Natural killer cell treated with Interleukin-12 subunit alpha and Interleukin-12 subunit beta and Interleukin-15 and Interleukin-18, amount 100 ng/mL, for 72 hours (primary cell): ENCODE results near the gene RASA4B. TPM values are rescaled to one million over a fixed set of nuclear protein-coding genes. Genes with fewer than 3 reads are reported as not detected.
"Not testable (repeated sequence)": the region's sequence is repeated elsewhere in the genome, so short reads cannot be mapped to it uniquely, and the experiment has no call there.

Experiments
- ATAC-seq, 2 donors: fragments of 150-1000 bp; cut with Tn5 transposase in 1 of 2; sonication (Bioruptor Pico), chemical (Tn5 transposase) in 1 of 2; 2 replicates each; pipeline ENCODE4 v1.10.0; 2021
- DNase-seq: peaks from one replicate; pipeline ENCODE4 v3.0.0; 2022; ENCODE audit warnings: low spot score
- H3K27ac Mint-ChIP-seq, 2 donors: 1 replicate in 1 of 2; 2 replicates in 1 of 2; pipeline ENCODE4 v1.8.0; 2022; ENCODE audit warnings: mixed read lengths in 2 of 2, mild to moderate bottlenecking in 1 of 2, moderate library complexity in 1 of 2
- H3K27me3 Mint-ChIP-seq, 2 donors: 1 replicate in 1 of 2; 2 replicates in 1 of 2; pipeline ENCODE4 v1.8.0; 2022; ENCODE audit warnings: mixed read lengths in 2 of 2
- H3K36me3 Mint-ChIP-seq: one replicate; pipeline ENCODE4 v1.8.0; 2022; ENCODE audit warnings: mixed read lengths
- H3K4me1 Mint-ChIP-seq, 2 donors: 1 replicate in 1 of 2; 2 replicates in 1 of 2; pipeline ENCODE4 v1.8.0; 2022; ENCODE audit warnings: low read depth in 2 of 2, mixed read lengths in 2 of 2, mild to moderate bottlenecking in 1 of 2
- H3K4me3 Mint-ChIP-seq: one replicate; pipeline ENCODE4 v1.8.0; 2022; ENCODE audit warnings: mixed read lengths
- H3K9me3 Mint-ChIP-seq: 2 replicates; pipeline ENCODE4 v1.8.0; 2022; ENCODE audit warnings: mixed read lengths
- total RNA-seq, 2 donors: library from RNA; stranded (reverse); gene quantifications; one replicate each; pipeline ENCODE4 v1.2.3, GENCODE V29; 2022

RASA4B gene
- total RNA-seq, 2 donors from 2014 or later: 0.48 to 23.4 TPM

DNA sequence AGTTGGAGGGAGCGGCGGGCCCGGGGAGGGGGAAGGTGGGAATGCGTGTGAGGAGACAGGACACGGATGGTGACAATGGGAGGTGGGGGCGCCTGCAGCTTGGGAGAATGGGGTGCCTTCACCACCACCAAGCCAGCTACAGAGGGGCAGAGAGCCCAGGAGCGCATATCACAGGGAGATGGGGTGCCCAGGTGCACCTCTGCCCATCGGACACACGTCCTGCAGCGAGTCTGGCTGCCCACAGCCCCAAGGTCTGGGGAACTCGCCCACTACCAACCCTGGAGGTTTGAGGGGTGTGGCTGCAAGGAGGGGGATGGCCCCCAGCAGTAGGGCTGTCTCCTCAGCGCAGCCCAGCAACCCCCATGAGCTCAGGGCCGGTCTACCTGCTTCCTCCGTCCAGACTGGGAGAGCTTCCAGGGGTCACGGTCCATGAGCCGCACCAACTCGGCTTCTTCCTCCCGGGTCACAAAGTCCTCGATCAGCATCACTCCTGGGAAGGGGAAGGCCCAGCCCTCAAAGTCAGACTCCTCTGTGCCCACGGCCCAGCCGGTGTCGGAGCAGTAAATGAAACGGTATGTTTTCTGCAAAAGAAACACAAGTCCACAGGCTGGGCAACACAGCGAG lies 58.2 kb downstream of the RASA4B start:
- Mint-ChIP-seq H3K36me3 (no peaks in the 10 kb centered on the region), H3K4me3 (no peak overlapping the region), H3K4me1 (peaks cover 16 to 19% of the 10 kb centered on the region in 2 donors), H3K27ac (no peak overlapping the region), H3K9me3 (no peaks in the 10 kb centered on the region), H3K27me3 (no peaks in the 10 kb centered on the region)
- DNase-seq: no peak
- ATAC-seq: no peak

GRCh38 chr7:102457352-102457924 lies 60.1 kb downstream of the RASA4B start:
- DNase-seq (no peak), ATAC-seq (no peak)
- Mint-ChIP-seq H3K9me3 (no peaks in the 10 kb centered on the region), H3K36me3 (no peaks in the 10 kb centered on the region), H3K4me3 (no peak overlapping the region), H3K27ac (no peak overlapping the region), H3K4me1 (peaks cover 3 to 7% of the 10 kb centered on the region in 2 donors), H3K27me3 (no peaks in the 10 kb centered on the region)

DNA sequence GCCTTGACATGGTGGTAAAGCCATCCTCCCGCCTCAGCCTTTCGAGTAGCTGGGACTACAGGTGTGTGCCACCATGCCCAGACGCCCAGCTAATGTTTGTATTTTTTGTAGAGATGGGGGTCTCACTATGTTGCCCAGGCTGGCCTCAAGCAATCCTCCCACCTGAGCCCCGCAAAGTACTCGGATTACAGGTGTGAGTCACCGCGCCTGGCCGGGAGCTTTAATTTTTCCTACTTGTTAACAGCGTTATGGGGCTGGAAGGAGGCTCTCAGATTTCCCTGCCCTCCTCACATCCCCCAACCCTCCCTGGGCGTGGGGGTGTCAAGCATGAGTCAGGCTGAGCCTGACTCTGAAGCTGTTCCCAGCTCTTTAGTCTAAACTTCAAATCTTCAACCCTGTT lies 61.2 kb downstream of the RASA4B start:
- DNase-seq (no peak), ATAC-seq (no peak)
- Mint-ChIP-seq H3K4me3 (no peak overlapping the region), H3K27me3 (no peaks in the 10 kb centered on the region), H3K9me3 (no peaks in the 10 kb centered on the region), H3K27ac (no peak overlapping the region), H3K36me3 (no peaks in the 10 kb centered on the region), H3K4me1 (peaks cover 0 to 6% of the 10 kb centered on the region in 2 donors)

DNA sequence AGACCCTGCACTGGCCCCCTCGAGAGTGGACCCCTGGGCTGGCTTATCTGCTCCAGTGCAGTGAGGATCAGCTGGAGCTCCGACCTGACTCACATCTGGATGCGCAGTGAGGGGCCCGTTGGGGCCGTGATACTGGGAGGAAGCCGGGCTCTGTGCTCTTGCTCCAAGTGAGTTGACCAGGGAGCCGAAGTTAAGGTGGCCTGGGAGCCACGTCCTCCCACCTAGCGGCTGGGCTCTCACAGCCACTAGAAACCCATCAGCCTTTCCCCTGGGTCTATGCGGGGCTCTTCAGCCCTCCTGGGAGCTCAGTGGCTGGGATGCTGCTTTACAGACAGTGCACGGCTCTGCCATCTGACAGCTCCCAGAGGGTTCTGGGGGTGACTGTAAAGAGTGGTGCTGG lies 62.0 kb downstream of the RASA4B start:
- Mint-ChIP-seq H3K36me3 (no peaks in the 10 kb centered on the region), H3K9me3 (no peaks in the 10 kb centered on the region), H3K4me1 (peaks cover 0 to 2% of the 10 kb centered on the region in 2 donors), H3K27me3 (no peaks in the 10 kb centered on the region), H3K27ac (no peak overlapping the region), H3K4me3 (no peak overlapping the region)
- DNase-seq: no peak
- ATAC-seq: no peak

GRCh38 chr7:102454932-102455331 lies 62.6 kb downstream of the RASA4B start:
- not testable (repeated sequence) for ATAC-seq

DNA sequence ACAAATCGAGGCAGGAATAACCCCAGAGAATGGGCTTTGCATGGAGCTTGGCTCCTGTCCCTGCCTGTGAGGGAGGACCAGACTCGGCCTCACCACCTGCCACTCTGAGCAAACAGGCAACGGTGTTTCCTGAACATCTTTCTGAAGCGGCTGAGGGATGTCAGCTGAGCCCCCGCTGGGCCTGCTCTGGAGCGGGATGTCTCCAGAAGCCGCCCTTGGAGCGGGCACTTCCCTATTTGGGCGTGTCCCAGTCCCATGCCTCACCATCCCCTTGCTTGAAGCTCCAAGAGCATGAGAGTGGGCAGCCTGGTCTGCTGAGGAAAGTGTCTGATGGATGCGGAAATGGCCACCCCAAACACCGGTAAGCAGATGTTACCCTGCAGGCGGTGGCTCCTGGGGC lies 63.1 kb downstream of the RASA4B start:
- Mint-ChIP-seq H3K27me3 (no peaks in the 10 kb centered on the region), H3K27ac (peak overlapping the region in 1 of 2 donors; percentile 29), H3K4me1 (no peaks in the 10 kb centered on the region), H3K36me3 (no peaks in the 10 kb centered on the region), H3K9me3 (no peaks in the 10 kb centered on the region), H3K4me3 (no peak overlapping the region)
- ATAC-seq (no peak), DNase-seq (no peak)

More at GRCh38 chr7:102454932-102455331, 62.6 kb downstream of the RASA4B start:
- not testable (repeated sequence) for H3K27me3 Mint-ChIP-seq, H3K4me1 Mint-ChIP-seq, DNase-seq, H3K4me3 Mint-ChIP-seq, H3K9me3 Mint-ChIP-seq, H3K36me3 Mint-ChIP-seq
- peak overlapping the region in 1 of 2 donors; percentile 29 for H3K27ac Mint-ChIP-seq

DNA sequence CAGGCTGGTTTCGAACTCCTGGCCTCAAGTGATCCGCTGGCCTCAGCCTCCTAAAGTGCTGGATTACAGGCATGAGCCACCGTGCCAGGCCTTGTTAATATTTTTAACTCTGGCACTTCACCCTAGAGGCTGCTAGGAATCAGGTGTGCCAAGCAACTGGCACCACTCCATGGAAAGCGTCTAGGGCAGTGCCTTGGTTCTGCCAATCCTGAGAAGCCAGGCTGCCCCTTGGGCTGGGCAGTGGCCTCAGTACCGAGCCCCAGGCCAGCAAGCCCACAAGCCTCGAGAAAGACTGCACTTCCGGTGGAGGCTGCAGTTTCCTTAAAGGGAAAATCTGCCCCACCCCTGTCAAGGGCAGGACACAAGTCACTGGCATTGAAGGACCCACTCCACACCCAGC lies 64.3 kb downstream of the RASA4B start:
- Mint-ChIP-seq H3K4me3 (no peak overlapping the region), H3K27me3 (no peaks in the 10 kb centered on the region), H3K36me3 (no peaks in the 10 kb centered on the region), H3K9me3 (no peaks in the 10 kb centered on the region), H3K27ac (peak overlapping the region in 1 of 2 donors; percentile 33), H3K4me1 (no peaks in the 10 kb centered on the region)
- DNase-seq (no peak), ATAC-seq (no peak)

DNA sequence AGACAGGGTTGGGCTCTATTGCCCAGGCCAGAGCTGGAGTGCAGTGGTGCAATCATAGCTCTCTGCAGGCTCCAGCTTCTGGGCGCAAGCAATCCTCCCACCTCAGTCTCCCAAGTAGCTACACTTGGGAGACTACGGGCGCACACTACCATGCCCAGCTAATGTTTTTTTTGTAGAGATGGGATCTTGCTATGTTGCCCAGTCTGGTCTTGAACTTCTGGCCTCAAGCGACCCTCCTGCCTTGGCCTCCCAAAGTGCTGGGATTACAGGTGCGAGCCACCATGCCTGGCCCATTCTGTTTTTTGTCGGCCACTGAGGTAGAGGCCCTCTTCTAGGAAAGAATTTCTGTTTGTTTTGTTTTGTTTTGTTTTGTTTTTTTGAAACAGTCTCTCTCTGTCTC lies 65.1 kb downstream of the RASA4B start:
- no peaks in the 10 kb centered on the region for H3K4me1 Mint-ChIP-seq
- H3K9me3 Mint-ChIP-seq: no peaks in the 10 kb centered on the region
- H3K36me3 Mint-ChIP-seq: no peaks in the 10 kb centered on the region
- no peak overlapping the region for H3K4me3 Mint-ChIP-seq
- no peak for DNase-seq
- H3K27ac Mint-ChIP-seq: no peak overlapping the region
- no peaks in the 10 kb centered on the region for H3K27me3 Mint-ChIP-seq
- ATAC-seq: no peak

- Mint-ChIP-seq H3K27me3 (no peaks in the 10 kb centered on the region), H3K4me1 (no peaks in the 10 kb centered on the region), H3K9me3 (no peaks in the 10 kb centered on the region), H3K4me3 (no peak overlapping the region), H3K27ac (no peak overlapping the region), H3K36me3 (no peaks in the 10 kb centered on the region)
- ATAC-seq: no peak
- no peak for DNase-seq
Observed at GRCh38 chr7:102451371-102452054, 66.1 kb downstream of the RASA4B start.

- no peaks in the 10 kb centered on the region for H3K4me1 Mint-ChIP-seq
- no peaks in the 10 kb centered on the region for H3K9me3 Mint-ChIP-seq
- H3K27me3 Mint-ChIP-seq: no peaks in the 10 kb centered on the region
- ATAC-seq: peak; percentile 40 to 68
- no peak overlapping the region for H3K27ac Mint-ChIP-seq
- DNase-seq: no peak
- H3K4me3 Mint-ChIP-seq: no peak overlapping the region
- H3K36me3 Mint-ChIP-seq: peaks cover 6% of the 10 kb centered on the region
Observed at GRCh38 chr7:102450242-102450641, 67.3 kb downstream of the RASA4B start.

DNA sequence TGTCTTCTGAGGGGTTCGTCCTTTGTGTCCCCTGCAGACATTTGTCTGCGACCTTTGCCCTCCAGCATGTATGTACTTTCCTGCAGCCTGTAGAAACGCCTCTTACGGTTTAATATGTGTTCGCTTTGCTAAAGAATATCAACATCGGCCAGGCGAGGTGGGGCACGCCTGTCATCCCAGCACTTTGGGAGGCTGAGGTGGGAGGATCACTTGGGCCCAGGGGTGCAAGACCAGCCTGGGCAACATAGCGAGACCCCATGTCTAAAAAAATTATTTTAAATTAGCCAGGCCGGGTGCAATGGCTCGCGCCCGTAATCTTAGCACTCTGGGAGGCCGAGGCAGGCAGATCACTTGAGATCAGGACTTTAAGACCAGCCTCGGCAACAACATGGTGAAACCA lies 68.4 kb downstream of the RASA4B start:
- peaks cover 6% of the 10 kb centered on the region for H3K36me3 Mint-ChIP-seq
- no peaks in the 10 kb centered on the region for H3K9me3 Mint-ChIP-seq

GRCh38 chr7:102447311-102447710 lies 70.3 kb downstream of the RASA4B start:
- Mint-ChIP-seq H3K36me3 (peaks cover 6% of the 10 kb centered on the region), H3K4me1 (peaks cover 9 to 11% of the 10 kb centered on the region in 2 donors), H3K27ac (no peak overlapping the region), H3K9me3 (no peaks in the 10 kb centered on the region), H3K4me3 (no peak overlapping the region), H3K27me3 (no peaks in the 10 kb centered on the region)
- ATAC-seq (no peak), DNase-seq (no peak)

More for the DNA sequence above, 68.4 kb downstream of the RASA4B start:
- H3K27me3 Mint-ChIP-seq: no peaks in the 10 kb centered on the region
- no peak for ATAC-seq
- no peak overlapping the region for H3K27ac Mint-ChIP-seq
- H3K4me3 Mint-ChIP-seq: no peak overlapping the region
- H3K4me1 Mint-ChIP-seq: peaks cover 0 to 3% of the 10 kb centered on the region in 2 donors
- DNase-seq: no peak

GRCh38 chr7:102446387-102447156 lies 71.0 kb downstream of the RASA4B start:
- Mint-ChIP-seq H3K4me3 (no peak overlapping the region), H3K27ac (peak overlapping the region in 1 of 2 donors; percentile 74), H3K36me3 (peaks cover 6% of the 10 kb centered on the region), H3K9me3 (no peaks in the 10 kb centered on the region), H3K27me3 (no peaks in the 10 kb centered on the region), H3K4me1 (peaks cover 11 to 14% of the 10 kb centered on the region in 2 donors)
- ATAC-seq (no peak), DNase-seq (no peak)

DNA sequence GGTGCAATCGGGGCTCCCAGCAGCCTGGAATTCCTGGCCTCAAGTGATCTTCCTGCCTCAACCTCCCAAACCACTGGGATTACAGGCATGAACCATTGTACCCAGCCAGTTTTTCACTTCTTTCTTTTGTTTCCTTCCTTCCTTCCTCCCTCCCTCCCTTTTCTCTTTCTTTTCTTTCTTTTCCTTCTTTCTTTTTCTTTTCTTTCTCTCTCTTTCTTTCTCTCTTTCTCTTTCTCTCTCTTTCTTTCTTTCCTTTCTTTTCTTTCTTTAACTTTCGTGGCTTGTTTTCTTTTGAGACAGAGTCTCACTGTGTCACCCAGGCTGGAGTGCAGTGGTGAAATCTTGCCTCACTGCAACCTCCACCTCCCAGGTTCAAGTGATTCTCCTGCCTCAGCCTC lies 71.9 kb downstream of the RASA4B start:
- Mint-ChIP-seq H3K9me3 (no peaks in the 10 kb centered on the region), H3K4me1 (peaks cover 11 to 14% of the 10 kb centered on the region in 2 donors), H3K27ac (peak overlapping the region; percentile 40 to 74), H3K27me3 (no peaks in the 10 kb centered on the region), H3K36me3 (peaks cover 6% of the 10 kb centered on the region), H3K4me3 (no peak overlapping the region)
- ATAC-seq (no peak), DNase-seq (no peak)
